ENCODE measurements around the gene KIF1A. TPM values are rescaled to one million over a fixed set of nuclear protein-coding genes. Genes with fewer than 3 reads are reported as not detected.

Gene KIF1A
- total RNA-seq, 1 donor from 2014 or later, result 0.89 TPM

GRCh38 chr2:240799033-240799820 is 20.8 kb downstream of the KIF1A start:
- DNase-seq, result no peak

- DNase-seq, result no peak
Measured at GRCh38 chr2:240798327-240798905, 21.6 kb downstream of the KIF1A start.

- no peak for DNase-seq
Measured at GRCh38 chr2:240797914-240798313, 22.1 kb downstream of the KIF1A start.

GRCh38 chr2:240797500-240797895 is 22.5 kb downstream of the KIF1A start:
- no peak for DNase-seq

- DNase-seq, result no peak
Measured at GRCh38 chr2:240796543-240797499, 23.2 kb downstream of the KIF1A start.

- no peak for DNase-seq
Measured at GRCh38 chr2:240795916-240796510, 24.0 kb downstream of the KIF1A start.

- no peak for DNase-seq
Measured at GRCh38 chr2:240795454-240795853, 24.6 kb downstream of the KIF1A start.

- no peak for DNase-seq
Measured at GRCh38 chr2:240794178-240794721, 25.8 kb downstream of the KIF1A start.

- DNase-seq, result no peak
Measured at GRCh38 chr2:240793313-240794177, 26.5 kb downstream of the KIF1A start.

- no peak for DNase-seq
Measured at GRCh38 chr2:240792629-240793312, 27.2 kb downstream of the KIF1A start.

- peak; percentile 37 for DNase-seq
Measured at GRCh38 chr2:240791821-240792628, 28.0 kb downstream of the KIF1A start.

GRCh38 chr2:240791221-240791800 is 28.7 kb downstream of the KIF1A start:
- no peak for DNase-seq

GRCh38 chr2:240790370-240791220 is 29.4 kb downstream of the KIF1A start:
- DNase-seq, result no peak

GRCh38 chr2:240789501-240790369 is 30.3 kb downstream of the KIF1A start:
- DNase-seq, result no peak

GRCh38 chr2:240789051-240789453 is 31.0 kb downstream of the KIF1A start:
- DNase-seq, result no peak

- DNase-seq, result no peak
Measured at GRCh38 chr2:240788482-240788881, 31.5 kb downstream of the KIF1A start.

Data from skin of body (tissue), 2 donors.